Amniotic epithelial cell (primary cell): ENCODE measurements around the gene DOCK4.
A peak's percentile ranks its signal among the peaks of the same experiment; 100 is the strongest.

ENCODE experiments used
- DNase-seq: peaks from one replicate; pipeline ENCODE4 v3.0.0-alpha.2; 2010; ENCODE audit warnings: low read depth

DOCK4 gene

GRCh38 chr7:112220877-112221434, 14.8 kb upstream of the DOCK4 start:
- DNase-seq: no peak

- DNase-seq: no peak
Measured at GRCh38 chr7:112215787-112216186, 9.6 kb upstream of the DOCK4 start.

- no peak for DNase-seq
Measured at GRCh38 chr7:112214883-112215282, 8.7 kb upstream of the DOCK4 start.

- no peak for DNase-seq
Measured at GRCh38 chr7:112214268-112214667, 8.1 kb upstream of the DOCK4 start.

- no peak for DNase-seq
Measured at GRCh38 chr7:112213735-112214134, 7.5 kb upstream of the DOCK4 start.

- peak; percentile 39 for DNase-seq
Measured at GRCh38 chr7:112212571-112212970, 6.4 kb upstream of the DOCK4 start.

GRCh38 chr7:112211348-112211907, 5.2 kb upstream of the DOCK4 start:
- peak; percentile 75 for DNase-seq

GRCh38 chr7:112207765-112208164, 1.6 kb upstream of the DOCK4 start:
- DNase-seq: no peak

GRCh38 chr7:112206991-112207592, 893 bp upstream of the DOCK4 start:
- no peak for DNase-seq

- DNase-seq: peak; percentile 71
Measured at GRCh38 chr7:112205343-112206237, 609 bp downstream of the DOCK4 start.

- DNase-seq: no peak
Measured at GRCh38 chr7:112204499-112205342, 1.5 kb downstream of the DOCK4 start.

- DNase-seq: no peak
Measured at GRCh38 chr7:112203365-112203739, 2.8 kb downstream of the DOCK4 start.

- DNase-seq: no peak
Measured at GRCh38 chr7:112202816-112203215, 3.4 kb downstream of the DOCK4 start.

- no peak for DNase-seq
Measured at GRCh38 chr7:112201839-112202238, 4.4 kb downstream of the DOCK4 start.

GRCh38 chr7:112201411-112201810, 4.8 kb downstream of the DOCK4 start:
- peak; percentile 67 for DNase-seq

GRCh38 chr7:112199672-112200071, 6.5 kb downstream of the DOCK4 start:
- DNase-seq: no peak

GRCh38 chr7:112199035-112199655, 7.1 kb downstream of the DOCK4 start:
- peak; percentile 38 for DNase-seq

- no peak for DNase-seq
Measured at GRCh38 chr7:112197322-112197721, 8.9 kb downstream of the DOCK4 start.

- no peak for DNase-seq
Measured at GRCh38 chr7:112195717-112196116, 10.5 kb downstream of the DOCK4 start.

- no peak for DNase-seq
Measured at GRCh38 chr7:112193915-112194502, 12.2 kb downstream of the DOCK4 start.
